AML-193 (cell line): ENCODE data around the gene TRIM36.

Experiments used
- DNase-seq, 2 experiments: peaks; one replicate each; lab custom pipeline; 2025; lab: John Stamatoyannopoulos, UW

TRIM36 gene

DNA sequence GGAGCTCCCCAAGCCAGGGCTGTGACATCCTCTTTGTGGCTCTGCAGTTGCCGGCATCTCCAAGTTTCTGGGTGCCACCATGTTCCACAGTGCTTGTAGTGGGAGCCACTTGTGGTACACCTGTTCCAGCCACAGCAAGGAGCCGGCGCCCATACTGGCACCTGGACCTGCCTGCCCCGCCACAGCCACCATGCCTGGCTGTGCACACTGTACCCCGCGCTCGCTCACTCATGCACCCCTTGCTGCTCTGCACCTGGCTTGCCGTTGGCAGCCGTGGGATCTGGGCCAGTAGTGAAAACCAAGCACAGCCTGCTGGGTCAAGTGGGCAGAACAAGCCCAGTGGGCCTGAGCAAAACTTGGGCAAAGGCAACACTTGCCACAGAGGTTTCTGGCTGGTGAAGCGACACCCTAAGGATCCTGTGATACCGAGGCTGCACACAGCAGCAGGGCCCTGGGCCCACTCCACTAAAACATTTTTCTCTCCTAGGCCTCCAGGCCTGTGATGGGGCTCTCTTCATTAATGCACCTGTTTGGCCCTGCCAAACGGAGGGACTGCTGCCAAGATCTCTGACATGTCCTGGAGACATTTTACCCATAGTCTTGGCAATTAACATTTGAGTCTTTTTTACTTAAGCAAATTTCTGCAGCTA lies 2.8 kb downstream of the TRIM36 start:
- DNase-seq = no peak

DNA sequence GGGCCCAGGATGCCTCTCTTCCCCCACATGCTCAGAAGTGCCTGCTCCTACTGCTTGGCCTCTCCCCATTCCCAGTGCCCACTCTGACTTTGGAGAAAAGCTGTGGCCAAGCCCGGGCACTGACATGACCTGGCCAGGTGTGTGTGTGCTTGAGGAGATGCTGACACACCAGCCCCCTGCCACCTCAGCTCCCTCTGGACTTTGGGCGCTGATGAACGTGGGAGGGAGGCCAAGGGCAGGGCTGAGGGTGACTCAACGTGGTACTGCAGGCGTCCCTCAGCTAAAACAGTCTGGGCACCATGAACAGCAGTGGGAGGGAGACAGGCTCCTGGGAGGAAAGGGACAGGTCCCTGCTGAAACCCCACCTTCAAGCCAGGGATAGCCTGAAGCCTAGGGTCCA lies 3.9 kb downstream of the TRIM36 start:
- no peak for DNase-seq

DNA sequence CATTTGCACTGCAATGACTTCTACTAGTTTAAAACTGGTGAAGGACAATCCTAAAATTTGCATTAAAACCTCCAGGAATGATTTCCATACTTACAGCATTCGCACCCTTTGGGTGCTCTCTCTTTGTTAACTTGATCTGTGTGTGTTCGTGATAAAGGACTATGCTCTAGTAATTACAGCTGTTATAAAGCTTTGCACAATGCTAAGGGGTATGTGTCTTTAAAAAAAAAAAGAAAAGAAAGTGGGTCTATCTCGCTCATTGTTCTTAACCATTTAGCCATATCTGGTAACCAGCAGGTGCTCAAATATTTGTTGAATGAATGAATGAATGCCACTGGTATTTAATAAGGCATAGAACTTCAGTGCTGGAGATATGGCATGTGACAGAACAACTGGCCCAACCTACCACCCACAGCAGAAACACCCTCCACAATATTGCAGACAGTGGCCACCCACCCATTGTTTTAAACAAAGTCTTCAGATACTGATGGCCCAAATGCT lies 8.7 kb downstream of the TRIM36 start:
- DNase-seq = no peak

DNA sequence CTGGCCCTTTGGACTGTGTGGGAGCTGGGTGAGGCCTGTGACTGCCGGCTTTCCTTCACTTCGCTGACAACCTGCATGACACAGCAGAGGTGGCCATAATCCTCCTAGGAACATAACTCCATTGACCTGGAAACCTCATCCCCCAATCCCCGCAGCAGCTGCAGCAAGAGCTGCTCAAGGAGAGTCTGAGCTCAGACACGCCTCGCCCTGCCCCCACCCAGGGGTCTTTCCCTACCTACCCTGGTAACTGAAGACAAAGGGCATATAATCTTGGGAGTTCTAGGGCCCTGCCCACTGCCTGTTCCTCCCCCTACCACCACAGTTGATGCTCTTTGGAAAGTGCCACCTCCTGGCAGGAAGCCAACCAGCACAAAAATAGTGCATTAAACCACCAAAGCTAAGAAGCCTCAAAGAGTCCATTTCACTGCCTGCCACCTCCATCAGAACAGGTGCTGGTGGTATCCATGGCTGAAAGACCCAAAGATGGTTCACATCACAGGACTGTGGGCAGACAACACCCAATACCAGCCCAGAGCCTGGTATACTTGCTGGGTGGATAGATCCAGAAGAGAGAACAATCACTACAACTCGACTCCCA lies 18.4 kb downstream of the TRIM36 start:
- DNase-seq = no peak

DNA sequence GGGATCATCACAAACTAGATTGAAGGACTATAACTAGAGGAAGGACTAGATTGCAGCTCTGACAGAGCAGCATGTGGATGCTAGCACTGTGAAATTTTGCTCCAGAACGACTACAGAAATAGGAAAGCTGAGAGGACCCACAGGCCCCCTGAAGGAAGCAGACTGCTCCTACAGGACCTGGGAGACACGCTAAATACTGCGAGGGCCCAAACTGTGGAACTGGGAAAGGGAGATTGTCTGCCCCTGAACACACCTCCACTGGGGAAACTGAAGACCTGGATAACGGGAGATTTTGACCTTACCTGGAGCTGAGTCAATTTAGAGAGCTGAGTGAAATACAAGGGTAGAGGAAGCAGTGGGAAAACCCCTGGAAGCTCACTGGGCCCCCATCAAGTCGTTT lies 19.2 kb downstream of the TRIM36 start:
- DNase-seq = no peak

DNA sequence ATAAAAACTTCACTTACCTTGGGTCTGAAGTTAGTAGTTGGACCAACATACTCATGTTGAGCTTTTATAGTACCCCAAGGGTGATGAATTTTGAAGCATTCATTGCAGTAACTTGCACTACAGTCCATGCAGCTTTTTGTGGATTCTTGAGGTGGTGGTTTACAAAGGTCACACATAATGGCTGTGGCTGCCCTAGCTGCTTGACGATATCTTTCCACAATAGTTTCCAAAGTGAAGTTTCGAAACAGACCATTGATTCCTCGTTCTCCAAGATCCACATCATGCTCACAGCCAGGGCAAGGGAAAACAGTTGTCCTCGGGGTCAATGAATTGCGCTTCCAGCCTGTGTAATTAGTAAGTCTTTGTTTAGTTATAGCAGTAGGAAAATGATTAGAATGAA lies 22.7 kb downstream of the TRIM36 start:
- no peak for DNase-seq

DNA sequence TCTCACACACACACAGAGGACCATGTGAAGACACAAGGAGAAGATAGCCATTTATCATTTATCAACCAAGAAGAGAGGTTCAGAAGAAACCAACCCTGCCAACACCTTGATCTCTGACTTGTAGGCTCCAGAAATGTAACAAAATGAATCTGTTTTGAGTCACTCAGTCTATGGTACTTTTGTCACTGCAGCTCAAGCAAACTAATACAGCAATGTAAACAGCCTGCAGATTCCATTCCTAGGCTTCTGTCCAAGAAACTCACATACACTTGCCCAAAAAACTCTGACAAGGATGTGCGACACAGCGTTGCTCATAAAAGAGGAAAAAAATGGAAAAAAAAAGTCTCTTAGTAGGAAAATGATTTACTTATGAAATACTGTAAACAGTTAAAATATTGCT lies 33.4 kb downstream of the TRIM36 start:
- DNase-seq = no peak

DNA sequence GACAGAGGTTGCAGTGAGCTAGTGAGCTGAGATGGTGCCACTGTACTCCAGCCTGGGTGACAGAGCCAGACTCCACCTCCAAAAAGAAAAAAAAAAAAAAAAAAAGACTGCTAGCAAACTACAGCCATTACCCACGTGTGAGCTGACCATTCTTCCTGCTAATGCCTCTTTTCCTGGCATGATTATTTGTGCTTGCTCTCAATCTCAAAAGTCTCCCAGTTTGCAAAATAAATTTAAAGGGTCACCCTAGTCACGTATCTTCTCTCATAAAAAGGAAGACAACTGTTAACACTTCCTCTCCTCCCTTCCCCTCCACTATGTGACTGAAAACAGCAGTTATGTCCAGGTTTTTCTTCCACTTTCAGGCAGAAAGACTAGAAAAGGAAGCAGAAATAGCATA lies 37.2 kb downstream of the TRIM36 start:
- peak; percentile 15 to 25 for DNase-seq

DNA sequence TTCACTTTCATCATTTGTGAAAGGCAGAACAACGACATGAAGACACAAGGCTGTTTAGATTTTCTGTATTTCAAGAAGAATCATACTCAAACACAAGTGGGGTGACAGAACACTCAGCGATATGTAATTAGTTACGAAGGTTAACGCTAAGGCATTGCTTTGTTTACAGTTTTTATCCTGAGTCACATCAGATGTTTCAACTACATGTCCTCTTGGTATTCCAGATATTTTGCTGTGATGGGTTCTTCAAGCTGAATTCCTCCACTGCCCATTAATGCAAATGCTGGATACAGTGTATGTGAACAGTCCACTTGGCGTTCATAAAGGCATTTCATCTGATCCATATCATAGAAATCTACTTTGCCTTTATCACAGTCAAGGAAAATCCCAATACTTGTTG lies 43.4 kb downstream of the TRIM36 start:
- no peak for DNase-seq

DNA sequence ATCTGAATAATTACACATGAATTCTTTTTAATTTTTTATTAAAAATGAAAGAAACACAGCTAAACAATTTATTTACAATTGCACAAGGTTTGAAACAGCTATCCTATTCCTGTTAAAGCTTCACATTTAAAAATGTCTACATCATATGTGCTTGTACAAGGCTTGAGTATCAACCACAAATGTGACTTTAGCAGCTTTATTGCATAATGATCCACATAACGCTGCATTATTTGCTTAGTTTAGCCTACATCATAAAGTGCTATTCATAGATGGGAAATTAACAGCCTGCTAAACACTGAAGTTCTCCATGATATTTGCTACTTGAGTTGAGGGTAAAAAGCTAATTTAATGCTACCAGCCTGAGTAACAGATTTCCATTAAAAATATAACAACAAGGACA lies 45.0 kb downstream of the TRIM36 start:
- no peak for DNase-seq

DNA sequence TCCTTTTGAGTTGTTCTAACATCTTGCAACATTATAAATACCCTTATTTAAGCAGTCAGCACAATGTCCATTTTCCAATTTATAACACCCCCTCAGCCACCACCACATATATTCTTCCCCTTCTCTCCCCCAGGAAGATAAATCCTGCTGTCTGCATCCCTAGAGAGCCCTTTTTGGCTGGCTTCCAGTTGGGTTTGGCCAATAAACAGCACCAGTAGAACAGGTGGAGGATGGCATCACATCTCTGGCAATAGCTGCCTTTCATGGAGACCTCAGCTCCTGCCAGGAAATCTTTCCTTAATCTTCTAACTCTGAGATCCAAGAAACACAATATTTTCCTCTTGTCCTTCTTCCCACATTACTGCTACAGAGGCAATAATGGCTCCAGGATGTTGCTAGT lies 53.7 kb downstream of the TRIM36 start:
- no peak for DNase-seq

DNA sequence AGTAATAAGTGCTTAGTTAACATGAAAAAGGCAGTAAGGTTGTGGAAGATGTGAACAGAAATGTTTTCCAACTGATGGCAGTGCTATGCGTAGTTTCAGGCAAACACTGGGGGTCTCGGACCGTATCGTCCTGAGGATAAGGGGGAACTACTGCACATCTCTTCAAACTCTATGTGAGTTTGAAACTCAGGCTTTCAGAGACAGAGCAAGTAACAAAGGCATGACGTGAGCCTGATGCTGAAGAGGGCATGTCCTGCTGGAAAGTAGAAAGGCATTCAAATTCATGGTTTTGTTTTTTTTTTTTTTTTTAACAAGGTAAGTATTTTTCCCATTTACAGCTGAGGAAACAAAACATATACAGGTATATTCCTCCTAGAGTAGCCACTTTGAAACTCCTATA lies 59.9 kb downstream of the TRIM36 start:
- DNase-seq = no peak

DNA sequence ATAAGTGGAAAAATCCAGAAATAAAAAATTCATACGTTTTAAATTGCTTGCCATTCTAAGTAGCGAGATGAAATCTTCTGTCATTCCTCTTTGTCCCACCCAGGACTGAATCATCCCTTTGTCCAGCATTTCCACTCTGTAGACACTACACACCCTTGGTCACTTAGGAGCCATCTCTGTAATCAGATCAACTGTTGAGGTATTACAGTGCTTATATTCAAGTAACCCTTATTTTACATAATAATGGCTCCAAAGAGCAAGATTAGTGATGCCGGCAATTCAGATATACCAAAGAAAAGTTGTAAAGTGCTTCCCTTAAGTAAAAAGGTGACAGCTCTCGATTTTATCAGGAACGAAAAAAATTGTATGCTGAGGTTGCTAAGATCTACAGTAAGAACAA lies 60.4 kb downstream of the TRIM36 start:
- no peak for DNase-seq

DNA sequence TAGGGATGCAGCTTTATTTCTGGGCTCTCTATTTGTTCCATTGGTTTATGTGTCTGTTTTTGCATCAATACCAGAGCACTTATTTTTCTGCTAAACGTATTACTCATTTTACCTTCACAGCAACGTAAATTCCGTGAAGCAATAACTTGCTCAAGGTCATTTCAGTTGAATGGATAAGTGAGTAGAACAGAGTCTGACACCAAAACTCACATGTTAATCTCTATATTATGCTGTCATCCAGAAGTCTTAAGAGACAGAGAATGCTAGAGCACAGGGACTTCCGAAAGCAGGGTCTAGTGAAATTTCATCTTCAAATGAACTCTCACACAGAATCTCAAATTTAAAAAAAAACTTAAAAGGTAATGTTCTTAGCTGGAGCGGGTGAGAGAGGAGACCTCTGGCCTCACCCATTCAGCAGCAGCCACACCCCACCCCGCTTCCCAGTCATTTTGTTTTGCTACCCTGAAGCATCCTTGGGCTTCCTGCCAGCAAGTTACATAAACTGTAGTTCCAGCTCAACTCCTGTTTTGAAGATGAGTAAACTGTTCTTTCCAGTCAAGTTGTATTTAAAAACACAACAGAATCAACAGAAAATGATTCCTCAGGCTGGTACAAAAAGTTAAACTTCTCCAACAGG lies 69.3 kb downstream of the TRIM36 start:
- no peak for DNase-seq

DNA sequence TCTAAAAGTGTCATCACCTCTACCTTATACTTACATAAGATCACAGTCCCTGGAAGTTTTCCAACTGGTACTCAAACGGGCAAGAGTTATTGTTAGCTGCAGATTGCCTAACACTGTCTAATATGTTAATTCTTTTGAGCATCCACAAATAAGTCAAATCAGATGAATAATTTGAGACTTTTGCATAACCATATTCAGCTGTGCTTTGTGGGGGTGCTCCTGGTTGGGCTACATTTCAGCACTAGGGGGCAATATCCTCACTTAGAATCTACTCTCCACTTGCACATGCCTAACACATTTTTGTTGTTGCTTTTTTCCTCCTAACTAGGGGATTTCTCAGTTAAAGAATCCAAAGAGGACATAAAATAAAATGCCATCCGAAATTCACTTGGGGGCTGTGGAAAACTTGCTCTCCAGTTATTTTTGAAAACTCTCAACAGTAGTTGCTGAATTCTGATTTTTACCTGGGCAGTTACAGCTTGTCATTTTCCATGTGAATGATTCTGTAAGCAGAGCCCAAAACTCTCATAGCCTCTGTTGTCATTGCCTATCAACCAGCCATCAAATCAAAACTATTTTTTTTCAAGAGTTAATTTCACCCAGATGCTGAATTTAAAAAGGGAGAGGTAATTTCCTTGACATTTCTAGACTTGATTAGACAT lies 71.5 kb downstream of the TRIM36 start:
- DNase-seq = peak; percentile 54 to 72

DNA sequence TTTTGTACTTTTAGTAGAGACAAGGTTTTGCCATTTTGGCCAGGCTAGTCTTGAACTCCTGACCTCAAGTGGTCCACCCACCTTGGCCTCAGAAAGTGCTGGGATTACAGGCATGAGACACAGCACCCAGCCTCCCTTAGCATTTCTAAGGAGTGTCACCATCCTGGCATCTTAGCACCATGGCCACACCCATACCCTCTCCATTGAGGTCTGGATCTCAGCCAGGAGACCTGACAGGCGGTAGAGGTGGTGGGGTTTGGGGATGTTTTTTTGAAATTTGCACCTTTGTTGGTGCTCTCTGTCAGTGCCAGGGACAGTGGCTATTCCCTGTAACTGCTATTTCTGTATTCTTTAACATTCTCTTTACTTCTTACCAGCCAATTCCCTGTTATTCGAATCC lies 72.5 kb downstream of the TRIM36 start:
- no peak for DNase-seq

DNA sequence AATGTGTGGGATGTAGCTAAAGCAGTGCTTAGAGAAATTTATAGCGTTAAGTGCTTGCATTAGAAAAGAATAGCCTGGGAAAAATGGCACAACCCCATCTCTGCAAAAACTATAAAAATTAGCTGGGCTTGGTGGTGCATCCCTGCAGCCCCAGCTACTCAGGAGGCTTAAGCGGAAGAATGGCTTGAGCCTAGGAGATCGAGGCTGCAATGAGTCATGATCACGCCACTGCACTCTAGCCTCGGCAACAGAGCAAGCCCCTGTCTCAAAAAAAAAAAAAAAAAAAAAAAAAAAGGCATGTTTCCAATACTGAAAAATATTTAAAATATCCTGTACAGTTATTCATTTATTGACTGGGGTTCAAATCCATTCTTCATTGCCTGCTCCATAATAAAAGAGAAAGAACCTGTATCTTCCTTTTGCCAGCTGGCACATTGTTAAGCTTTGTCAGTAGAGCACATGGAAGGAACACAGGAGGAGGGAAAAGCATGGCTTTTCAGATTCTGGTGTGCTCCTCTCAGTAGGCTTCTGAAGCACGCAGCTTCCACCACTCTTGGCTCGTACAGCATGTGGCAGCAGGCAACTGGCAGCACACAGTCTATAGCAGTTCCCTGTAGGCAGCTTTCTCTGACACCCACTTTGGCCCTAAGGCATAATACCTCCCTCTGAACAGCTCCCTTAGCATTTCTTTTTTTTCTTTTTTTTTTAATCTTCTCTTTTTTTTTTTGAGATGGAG lies 73.5 kb downstream of the TRIM36 start:
- no peak for DNase-seq

DNA sequence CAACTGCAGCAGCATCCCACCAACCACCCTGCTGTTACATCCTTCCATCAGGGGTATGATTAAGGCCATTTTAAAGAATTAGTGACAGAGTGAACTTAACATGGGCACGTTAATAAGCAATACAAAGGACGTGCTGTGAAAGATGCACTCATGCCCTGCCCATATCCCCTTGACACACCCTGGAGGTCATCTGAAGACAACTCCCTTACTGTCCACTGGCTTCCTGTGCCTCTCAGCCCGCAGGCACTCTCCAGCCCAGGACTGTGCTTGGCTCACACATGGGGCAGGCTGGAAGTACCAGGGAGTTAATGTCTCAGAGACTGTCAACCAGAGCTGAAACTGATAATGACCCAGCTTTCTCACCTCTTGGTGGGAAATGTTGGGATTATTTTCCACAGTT lies 81.8 kb downstream of the TRIM36 start:
- no peak for DNase-seq

DNA sequence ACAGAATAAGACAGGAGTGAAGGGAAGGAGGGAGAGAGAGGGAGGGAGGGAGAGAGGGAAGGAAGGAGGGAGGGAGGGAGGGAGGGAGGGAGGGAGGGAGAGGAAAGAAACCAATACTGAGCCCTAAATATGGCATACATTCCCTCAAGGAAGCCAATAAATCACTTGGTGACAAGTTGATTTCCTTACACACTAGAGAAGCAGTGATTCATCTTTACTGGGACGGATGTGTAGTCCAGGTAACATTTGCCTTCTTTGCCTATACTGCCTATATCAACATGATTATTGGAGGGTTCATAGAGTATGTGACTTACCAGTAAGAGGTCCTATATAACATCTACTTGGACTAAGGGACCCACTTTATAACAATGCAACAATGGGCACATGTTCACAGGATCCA lies 83.2 kb downstream of the TRIM36 start:
- DNase-seq = no peak

DNA sequence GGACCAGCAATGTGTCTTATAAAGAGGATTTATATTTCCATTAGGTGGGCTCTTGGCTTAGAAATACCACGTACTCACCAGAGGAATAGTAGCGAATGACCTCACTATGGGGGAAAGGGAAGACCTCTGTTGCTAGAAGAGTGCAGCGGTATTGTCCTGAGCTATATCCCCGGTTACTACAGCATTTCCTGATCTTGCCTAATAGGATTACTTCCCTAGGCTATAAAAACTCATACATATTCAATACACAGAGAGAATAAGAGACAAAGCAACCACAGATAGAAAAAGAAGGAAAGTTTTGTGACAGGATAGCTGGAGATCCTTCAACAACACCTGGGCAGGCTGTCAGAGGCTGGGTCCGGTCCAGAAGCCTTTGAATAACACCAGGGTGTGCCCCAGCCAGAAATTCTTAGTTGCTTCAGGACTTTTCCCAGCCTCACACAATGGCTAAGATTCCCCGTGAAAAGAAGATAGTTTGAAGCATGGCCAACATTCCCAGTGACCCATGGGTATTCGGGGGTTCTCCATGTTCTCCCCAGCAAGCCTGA lies 85.4 kb downstream of the TRIM36 start:
- no peak for DNase-seq

DNA sequence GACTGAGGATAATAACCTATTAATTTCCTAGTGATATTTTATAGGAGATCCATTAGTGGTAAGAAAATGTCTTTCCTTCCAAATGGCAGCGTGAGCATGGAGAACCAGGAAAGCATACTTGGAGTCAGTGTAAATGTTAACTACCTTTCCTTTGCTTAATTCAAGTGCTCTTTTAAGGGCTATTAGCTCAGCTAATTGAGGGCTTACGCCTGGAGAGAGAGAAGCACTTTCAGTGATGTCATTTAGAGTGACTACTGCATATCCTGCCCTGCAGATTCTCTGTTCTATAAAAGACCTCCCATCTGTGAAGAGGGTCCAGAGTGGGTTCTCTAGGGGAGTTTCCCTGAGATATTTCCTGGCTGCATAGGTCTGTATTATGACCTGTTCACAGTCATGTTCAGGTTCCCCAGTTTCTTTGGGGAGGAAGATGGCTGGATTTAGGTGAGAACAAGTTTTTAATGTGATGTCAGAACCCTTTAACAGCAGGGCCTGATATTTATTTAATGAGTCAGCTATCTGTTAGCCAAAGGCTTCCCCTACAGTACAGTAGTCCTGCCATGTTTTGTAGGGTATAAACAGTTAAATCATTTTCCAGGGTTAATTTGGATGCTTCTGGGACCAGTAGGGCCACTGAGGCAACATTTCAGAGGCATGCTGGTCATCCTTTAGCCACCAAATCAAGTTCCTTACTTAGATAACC lies 89.6 kb downstream of the TRIM36 start:
- DNase-seq = no peak
